SKM-1 (cell line): ENCODE results near the gene AOPEP.
A peak's percentile ranks its signal among the peaks of the same experiment; 100 is the strongest.

Experiments used
- DNase-seq: peaks from one replicate; lab custom pipeline; 2025; ENCODE audit not compliant: unreplicated experiment; lab: John Stamatoyannopoulos, UW

The AOPEP gene

GRCh38 chr9:94726495-94727191, at the start of gene AOPEP:
Gene AOPEP (plus strand): TSS chr9:94726699. CDS start chr9:94759784, 33,085 bp downstream.
- peak; percentile 58 for DNase-seq

- no peak for DNase-seq
Measured at GRCh38 chr9:94677929-94678328, 48.6 kb upstream of the AOPEP start.

GRCh38 chr9:94679587-94679986, 46.9 kb upstream of the AOPEP start:
- no peak for DNase-seq

- no peak for DNase-seq
Measured at GRCh38 chr9:94680020-94680419, 46.5 kb upstream of the AOPEP start.

- no peak for DNase-seq
Measured at GRCh38 chr9:94680621-94681020, 45.9 kb upstream of the AOPEP start.

- DNase-seq = peak; percentile 1
Measured at GRCh38 chr9:94681508-94681907, 45.0 kb upstream of the AOPEP start.

GRCh38 chr9:94685359-94685758, 41.1 kb upstream of the AOPEP start:
- DNase-seq = no peak

GRCh38 chr9:94687451-94687850, 39.0 kb upstream of the AOPEP start:
- no peak for DNase-seq

GRCh38 chr9:94690344-94690743, 36.2 kb upstream of the AOPEP start:
- no peak for DNase-seq

- DNase-seq = no peak
Measured at GRCh38 chr9:94692601-94693000, 33.9 kb upstream of the AOPEP start.

GRCh38 chr9:94693485-94694204, 32.9 kb upstream of the AOPEP start:
- DNase-seq = no peak

GRCh38 chr9:94696545-94696944, 30.0 kb upstream of the AOPEP start:
- DNase-seq = no peak

- no peak for DNase-seq
Measured at GRCh38 chr9:94697972-94698581, 28.4 kb upstream of the AOPEP start.

GRCh38 chr9:94699715-94700373, 26.7 kb upstream of the AOPEP start:
- DNase-seq = no peak

- DNase-seq = no peak
Measured at GRCh38 chr9:94700445-94700844, 26.1 kb upstream of the AOPEP start.

- no peak for DNase-seq
Measured at GRCh38 chr9:94703488-94704140, 22.9 kb upstream of the AOPEP start.

- DNase-seq = no peak
Measured at GRCh38 chr9:94705162-94705702, 21.3 kb upstream of the AOPEP start.

- no peak for DNase-seq
Measured at GRCh38 chr9:94706922-94707321, 19.6 kb upstream of the AOPEP start.

- DNase-seq = no peak
Measured at GRCh38 chr9:94713436-94714215, 12.9 kb upstream of the AOPEP start.

- DNase-seq = no peak
Measured at GRCh38 chr9:94714494-94714893, 12.0 kb upstream of the AOPEP start.
